ENCODE measurements around the gene DYRK3. TPM values are rescaled to one million over a fixed set of nuclear protein-coding genes. Genes with fewer than 3 reads are reported as not detected.
"Not testable (repeated sequence)": the region's sequence is repeated elsewhere in the genome, so short reads cannot be mapped to it uniquely, and the experiment has no call there.

DYRK3 gene
- total RNA-seq, 1 experiment from 2014 or later, result 19.6 TPM

DNA sequence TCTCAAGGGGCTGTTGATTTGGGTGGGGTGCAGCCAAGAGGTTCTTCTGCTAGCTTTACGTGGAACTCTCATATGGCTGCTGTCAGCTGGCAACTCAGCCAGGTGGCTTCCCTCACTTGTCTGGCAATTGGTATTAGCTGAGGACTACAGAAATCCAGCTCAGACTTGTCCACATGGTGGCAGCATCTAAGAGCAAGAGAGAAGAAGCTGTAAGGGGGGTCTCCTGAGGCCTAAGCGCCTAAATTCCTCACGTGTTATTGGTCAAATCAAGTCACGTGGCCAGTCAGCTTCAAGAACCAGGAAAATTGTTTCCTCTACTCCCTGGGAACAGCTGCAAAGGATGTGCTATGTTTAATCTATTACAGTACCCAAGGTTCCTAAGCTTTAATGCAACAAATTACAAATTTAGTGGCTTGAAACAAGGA is 4.2 kb upstream of the DYRK3 start:
- DNase-seq (ENCODE audit: low spot score), result peak; percentile 86

DNA sequence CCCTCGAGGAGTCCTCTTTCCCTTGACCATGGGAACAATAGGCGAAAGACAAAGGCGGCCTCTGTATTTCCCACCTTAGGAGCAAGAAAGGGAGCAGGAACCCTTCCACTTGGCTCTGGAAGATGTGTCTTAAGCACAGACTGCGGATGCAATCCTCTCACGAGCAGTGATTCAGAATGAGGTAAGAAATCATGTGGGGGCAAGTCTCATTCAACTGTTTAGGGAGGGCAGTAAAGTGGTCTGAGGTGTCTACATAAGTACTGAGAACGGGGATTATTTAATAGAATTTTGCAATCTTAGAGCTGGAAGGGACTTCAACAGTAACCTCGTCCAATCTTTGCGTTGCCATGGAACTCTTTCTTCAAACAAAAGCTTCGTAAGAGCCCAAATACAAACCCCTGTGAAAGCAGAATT is 1.6 kb upstream of the DYRK3 start:
- DNase-seq (ENCODE audit: low spot score), result peak; percentile 37

DNA sequence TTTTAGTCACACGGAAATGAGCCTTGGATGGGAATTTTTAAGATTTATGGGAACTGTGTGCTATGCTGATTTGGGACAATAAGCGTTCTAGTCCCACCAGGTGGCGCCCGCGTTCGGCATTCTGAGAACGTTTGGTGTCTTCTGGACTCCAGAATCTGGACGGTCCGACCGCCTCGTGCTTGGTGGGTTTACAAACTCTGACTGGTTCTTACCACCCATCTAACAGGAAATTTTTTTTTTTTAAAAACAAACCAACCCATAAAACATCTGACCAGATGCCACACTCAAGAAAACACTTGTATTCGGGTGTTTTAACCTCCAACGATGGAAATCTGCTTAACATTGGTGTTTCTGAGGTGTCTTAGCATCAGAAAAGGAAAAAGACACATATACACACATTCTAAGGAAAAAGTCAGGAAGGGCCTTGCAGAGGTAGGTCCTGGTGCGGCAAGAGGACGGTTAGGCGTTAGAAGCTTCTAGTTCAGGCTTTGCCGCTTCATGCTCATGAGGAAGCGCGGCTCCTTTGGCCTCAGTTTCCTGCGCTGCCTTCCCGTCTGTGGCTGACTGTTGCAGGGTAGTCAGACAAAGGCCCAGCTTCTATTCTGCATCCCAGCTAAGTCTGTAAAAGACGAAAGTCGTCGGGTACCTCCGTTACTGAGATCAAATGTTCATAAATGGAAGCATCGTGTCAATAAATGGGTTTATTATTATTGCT is 814 bp upstream of the DYRK3 start:
- DNase-seq (ENCODE audit: low spot score), result peak; percentile 74

DNA sequence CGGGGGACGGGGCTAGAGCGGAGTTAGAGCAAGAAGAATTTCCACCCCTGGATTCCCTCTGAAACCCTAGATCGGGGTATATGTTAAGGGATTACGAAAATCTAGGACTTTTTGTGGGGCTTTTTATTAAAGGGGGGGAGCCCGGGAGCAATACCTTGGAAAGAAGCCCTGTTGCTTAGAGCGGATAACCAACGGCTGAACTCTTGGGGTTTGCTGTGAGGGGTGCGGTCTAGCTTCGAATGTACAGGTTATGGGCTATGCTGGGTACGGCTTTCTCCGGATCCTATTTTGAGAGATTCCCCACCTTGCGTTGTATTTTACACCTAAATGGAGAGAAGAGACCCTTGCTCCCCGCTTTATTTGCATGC is 626 bp downstream of the DYRK3 start:
- no peak for DNase-seq (ENCODE audit: low spot score)

DNA sequence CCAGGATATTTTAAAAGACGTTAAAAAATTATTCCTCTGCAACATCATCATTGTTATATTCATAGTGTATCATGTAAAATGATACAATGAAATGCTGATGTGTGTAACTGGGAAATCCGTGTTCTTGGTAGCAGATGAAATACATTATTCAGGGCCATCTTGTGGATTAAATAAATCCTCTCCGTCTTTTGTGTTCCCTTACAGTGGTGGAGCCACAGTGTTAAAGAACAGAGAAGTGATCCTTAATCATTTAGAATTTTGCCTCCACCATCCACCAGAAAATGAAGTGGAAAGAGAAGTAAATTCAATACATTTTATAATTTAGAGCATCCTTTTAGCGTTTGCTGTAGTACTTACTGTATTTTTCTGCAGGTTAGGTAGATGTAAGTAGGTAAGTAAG is 1.3 kb downstream of the DYRK3 start:
- no peak for DNase-seq (ENCODE audit: low spot score)

DNA sequence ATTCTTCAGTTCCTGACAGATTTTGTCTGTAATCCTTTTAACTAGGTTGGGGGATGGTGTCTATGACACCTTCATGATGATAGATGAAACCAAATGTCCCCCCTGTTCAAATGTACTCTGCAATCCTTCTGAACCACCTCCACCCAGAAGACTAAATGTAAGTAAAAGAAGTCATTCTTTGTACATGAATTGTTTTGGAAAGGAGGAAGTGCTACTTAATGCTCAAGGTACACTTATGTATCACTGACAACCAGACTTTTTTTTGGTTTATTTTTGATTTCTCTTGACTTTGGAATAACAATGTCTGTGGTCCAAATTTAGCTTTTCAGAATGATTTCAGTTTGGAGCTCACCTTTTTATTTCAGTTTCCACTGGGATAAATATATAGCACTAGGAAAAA is 2.3 kb downstream of the DYRK3 start:
- DNase-seq (ENCODE audit: low spot score), result no peak

DNA sequence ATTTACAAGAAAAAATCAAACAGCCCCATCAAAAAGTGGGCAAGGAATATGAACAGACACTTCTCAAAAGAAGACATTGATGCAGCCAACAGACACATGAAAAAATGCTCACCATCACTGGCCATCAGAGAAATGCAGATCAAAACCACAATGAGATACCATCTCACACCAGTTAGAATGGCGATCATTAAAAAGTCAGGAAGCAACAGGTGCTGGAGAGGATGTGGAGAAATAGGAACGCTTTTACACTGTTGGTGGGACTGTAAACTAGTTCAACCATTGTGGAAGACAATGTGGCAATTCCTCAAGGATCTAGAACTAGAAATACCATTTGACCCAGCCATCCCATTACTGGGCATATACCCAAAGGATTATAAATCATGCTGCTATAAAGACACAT is 6.7 kb downstream of the DYRK3 start:
- DNase-seq (ENCODE audit: low spot score), result not testable (repeated sequence)

DNA sequence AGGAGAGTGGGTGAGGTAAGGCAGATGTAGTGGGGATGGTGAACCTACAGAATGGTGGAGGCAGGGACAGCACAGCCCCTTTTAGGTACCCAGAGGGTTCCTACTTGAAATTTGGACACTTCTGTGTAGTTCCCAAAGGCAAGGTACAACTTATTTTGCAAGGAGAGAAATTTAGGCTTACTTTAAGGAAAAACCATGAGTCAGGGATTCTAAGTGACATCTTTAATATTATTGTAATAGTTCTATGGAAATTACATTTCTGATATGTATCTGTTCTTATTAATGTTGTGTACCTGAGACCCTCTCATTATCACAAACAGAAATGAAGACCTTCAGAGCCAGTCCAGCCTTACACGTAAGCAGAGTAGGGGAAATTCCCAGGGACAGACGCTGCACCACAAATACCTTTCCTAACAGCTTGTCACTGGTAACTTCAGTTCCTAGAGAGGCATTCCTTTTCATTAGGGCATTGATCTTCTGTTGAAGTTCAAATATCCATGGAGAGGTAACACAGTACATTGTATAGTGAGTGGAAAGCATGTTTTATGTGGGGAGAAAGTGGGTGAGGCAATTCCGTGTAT is 7.9 kb downstream of the DYRK3 start:
- DNase-seq (ENCODE audit: low spot score), result no peak

DNA sequence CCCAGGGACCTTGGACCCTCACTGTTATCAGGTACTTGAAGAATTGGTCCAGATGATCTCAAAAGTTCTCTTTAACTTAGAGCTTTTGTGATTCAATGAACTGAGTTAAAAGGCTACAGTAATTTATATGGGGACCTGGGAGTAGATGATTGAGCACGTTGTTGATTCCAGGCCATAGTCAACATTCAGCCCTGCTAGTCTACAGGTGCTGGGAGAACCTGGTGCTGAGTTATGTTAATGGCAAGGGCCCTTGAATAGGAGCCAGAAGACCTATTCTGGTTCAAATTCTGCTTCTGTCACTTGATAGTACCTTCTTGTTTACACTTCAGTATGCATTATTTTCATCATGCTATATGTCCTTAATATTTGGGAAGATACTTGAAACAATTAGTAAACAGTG is 11.2 kb downstream of the DYRK3 start:
- no peak for DNase-seq (ENCODE audit: low spot score)

DNA sequence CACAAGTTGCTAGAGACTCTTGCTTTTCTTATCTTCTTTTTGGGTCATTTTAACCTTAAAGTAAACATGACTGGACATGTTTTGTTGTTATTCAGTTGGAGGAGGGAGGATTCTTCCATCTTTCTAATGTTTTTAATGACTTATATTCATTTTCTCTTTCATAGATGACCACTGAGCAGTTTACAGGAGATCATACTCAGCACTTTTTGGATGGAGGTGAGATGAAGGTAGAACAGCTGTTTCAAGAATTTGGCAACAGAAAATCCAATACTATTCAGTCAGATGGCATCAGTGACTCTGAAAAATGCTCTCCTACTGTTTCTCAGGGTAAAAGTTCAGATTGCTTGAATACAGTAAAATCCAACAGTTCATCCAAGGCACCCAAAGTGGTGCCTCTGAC is 11.9 kb downstream of the DYRK3 start:
- DNase-seq (ENCODE audit: low spot score), result no peak

DNA sequence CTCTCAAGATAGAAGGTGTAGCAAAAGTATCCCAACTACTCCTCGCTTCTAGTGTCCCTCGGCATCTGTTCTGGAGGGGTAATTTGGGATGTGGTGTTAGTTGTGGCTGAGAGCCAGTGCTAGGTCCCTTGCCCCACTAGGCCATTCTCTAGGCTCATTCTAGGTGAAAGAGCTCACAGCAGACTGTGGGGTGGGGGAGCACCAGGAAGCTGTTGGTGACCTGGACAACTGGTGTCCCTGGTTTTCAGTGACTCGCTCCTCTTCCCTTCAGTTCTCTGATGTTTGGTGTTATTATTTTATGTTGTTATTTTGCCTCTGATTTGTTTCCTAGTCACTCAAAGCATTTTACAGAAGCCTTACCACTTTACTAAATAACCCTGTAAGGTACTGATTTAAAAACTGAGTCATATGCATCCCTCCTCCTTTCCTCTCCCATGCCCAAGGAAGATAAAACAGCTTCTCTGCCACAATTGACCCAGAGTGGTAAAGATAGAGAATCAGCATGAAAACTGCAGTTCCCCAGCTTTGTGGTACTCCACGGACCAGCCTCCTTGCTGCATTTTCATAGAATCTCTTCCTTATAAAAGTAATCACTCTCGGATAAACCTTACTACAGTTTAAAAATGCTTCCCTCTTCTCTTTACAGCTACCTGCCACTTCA is 14.1 kb downstream of the DYRK3 start:
- no peak for DNase-seq (ENCODE audit: low spot score)

DNA sequence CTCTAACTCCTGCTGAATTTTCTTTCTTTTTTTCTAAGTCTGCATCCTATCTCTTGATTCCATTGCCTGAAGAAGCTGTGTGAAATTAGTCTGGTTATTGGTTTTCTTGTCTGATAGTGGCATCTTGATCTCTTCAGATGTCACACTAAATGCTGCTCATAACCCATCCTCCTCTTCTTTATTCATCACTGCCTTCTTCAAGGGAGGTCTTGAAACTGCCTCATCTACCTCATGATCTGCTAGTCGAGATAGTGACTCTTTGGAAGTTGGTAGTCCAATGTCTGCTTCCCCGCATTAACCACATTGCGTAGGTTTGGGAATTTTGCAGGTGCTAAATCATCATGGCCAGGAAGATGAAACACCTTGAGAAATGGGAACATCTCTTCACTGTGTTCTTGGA is 15.7 kb downstream of the DYRK3 start:
- no peak for DNase-seq (ENCODE audit: low spot score)

DNA sequence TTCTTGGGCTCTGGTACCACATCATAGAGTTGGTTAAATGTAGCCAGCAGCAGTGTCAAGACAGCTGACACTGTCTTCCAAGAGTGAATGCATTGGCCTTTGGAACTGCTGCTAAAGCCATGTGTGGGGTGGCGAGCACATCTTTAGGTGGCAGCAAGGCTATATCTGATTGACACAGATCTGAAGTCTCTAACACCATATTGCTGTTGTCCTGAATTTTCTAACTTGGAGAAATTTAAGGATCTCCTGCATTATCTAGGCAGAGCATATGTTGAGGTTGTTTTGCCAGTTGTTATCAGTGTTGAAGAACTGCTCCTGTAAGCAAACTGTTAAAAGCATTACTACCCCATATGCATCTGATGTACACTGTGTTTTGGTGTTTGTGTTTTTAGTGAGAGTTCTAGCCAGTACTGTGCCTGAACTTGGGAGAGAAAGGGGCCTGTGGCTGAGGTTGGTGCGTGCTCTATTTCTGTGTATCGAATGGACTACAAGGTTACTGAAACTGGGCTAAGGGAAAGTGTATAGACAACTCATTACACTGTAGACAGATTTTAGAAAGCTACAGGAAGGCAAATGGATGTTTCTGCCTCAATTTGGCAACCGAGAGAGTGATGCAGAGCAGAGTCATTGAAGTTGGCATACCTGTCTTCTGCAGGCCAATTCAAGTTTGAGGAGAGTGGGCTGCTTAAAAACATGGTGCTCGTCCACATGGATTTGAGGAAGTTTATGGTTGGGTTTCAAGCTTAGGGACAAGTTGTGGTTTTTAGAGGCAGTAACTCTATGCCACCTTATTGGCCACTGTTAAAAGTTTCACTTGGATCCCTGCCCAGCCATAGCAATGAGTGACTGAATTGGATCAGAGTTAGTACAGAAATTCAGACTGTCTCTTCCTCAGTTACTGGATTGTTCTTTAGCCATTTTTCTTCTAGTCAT is 16.9 kb downstream of the DYRK3 start:
- DNase-seq (ENCODE audit: low spot score), result no peak

DNA sequence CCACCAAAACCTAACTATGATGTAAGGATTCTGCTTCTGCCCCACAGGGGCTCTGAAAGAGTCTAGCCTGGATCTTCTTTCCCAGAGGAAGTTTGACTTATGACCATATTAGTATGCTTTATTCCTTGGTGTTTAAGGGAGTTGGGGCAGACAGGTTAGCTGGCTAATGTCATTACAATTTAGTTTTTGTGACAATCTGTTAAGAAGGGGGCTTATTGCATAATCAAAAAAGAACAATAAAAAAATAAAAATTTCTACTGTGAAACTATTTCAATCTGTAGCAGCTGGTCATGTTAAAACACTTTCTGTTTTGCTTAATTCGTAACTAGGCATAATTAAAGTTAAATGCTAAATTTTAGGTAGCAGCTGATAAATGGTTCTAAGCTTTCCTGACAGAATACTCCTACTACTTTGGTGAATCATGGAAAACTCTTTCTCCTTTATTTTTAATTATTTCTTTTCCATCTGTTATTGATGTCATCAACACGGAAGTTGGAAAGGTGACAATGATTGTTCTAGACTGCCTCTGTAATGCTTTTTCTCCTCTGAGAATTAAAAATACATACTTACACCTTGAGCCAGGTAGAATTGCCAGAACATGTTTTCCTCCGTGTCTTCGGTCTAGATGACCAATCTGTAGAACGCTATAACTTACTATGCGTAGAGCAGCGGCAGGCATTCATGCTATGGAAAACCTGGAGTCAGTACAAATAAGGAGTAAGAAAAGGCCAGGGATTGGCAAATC is 18.6 kb downstream of the DYRK3 start:
- DNase-seq (ENCODE audit: low spot score), result no peak

DNA sequence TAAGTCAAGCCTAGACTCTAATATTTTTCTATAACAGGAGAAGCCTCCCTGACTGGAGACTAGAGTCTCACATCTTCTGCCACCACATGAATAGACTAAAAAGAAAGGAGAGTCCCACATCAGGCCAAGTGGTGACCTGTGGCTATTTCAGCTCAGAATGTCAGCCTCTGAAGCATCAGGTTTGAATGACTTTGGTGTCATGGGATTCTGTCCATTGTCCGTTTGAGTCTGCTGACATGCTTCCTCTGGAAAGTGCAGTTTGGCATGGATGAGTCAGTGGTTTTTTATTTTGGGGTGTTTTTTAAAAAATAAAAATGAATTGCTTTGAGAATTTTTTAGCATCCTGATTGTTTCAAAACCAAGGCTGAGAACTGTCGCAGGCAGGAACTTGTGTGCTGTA is 19.5 kb downstream of the DYRK3 start:
- DNase-seq (ENCODE audit: low spot score), result no peak

DNA sequence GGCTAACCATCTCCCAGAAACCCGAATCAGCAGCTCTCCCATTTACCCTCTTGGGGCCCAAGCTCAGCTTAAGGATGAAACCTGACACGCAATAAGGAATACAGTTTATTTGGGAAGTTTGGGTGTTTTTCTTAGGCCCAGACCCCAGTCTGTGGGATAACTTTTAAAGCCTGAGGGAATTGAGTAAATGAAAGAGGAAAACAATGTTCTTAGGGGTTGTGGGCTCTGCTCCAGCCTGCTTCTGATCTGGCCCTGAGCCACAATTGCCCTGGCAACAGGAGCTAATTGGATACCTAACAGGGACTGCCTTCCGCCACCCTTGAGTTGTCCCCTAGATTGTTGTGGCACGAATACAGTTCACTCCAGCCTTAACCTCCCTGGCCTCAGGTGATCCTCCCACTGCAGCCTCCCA is 20.1 kb downstream of the DYRK3 start:
- DNase-seq (ENCODE audit: low spot score), result no peak

DNA sequence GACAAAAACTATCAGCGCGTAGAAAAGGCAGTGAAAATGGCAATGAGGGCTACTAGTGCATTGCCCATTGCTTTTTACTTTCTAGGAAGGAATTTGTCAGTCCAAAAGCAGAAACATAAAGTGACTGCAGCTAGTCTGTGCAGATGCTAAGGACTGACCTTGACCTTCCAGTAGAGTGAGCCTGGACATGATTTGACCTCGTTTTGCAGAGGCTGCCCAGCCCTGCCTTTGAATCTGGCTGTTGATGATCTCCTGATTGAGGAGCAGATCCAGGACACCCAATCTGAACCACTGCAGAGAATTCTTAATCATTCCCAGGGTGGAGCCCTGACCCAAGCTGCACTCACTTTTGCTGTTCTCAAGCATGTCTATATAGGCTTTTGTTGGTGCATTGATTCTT is 21.6 kb downstream of the DYRK3 start:
- DNase-seq (ENCODE audit: low spot score), result no peak

DNA sequence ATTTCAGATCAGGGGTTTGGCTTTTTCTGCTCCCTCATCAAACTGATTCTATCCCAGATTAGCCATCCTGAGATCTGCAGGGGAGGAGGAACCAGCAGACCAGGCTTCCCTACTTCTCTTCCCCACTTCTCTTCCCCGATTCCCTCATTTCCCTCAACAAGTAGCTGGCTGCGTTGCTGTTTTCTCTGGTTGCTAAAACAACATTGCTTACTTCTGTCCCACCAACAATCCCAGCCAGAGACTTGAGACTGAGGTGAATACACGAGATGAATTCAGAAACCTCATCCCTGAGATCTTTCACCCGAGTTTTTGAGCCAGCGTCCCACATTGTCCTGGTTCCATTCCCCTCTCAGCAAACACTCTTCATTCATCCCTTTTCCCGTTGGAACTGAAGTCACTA is 22.4 kb downstream of the DYRK3 start:
- DNase-seq (ENCODE audit: low spot score), result no peak

DNA sequence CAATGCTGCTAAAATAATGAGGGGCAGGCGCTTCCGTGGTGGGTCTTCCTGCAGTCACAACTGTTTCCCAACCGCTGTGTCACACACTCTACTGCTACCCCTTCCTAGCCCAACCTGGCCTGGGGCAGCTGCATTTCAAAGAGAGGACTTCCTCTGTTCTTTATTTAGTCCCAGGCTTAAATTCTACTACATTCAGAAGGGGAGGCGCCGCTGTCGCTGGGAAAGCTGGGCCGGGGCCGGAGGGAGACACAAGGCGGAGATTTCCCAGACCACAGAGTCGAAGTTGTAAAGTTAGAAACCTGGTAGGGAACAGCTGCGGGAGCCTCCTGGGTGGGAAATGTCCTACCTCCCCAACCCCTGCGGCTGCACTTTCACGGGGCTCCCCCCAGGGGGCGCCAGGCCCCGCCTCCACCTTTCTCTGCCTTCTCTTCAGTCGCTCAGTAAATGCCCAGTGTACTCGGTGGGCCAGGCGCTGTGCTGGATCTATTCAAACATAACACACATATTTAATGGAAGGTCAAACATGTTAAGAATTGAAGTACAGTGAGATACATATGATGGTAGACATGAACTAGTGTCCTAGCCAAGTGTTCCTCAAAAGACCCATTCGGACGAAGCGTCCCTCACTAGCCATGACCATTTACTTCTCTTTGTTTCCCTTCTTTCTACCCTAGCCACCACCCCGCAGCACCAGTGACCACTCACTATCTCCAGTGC is 23.1 kb downstream of the DYRK3 start:
- no peak for DNase-seq (ENCODE audit: low spot score)

DNA sequence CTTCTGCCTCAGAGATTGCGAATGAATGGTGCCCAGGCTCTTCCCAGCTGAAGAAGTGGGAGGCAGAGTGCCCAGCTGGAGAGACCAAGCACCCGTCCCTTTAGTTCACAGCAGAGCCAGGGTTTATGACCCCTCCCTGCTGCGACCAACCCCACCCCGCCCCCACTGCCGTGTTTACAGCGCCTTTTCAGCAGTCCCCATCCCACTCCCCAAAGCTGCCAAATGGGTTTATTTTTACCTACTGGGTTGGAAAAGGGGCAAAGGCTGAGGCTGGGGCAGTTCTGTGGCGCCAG is 23.6 kb downstream of the DYRK3 start:
- no peak for DNase-seq (ENCODE audit: low spot score)

DNA sequence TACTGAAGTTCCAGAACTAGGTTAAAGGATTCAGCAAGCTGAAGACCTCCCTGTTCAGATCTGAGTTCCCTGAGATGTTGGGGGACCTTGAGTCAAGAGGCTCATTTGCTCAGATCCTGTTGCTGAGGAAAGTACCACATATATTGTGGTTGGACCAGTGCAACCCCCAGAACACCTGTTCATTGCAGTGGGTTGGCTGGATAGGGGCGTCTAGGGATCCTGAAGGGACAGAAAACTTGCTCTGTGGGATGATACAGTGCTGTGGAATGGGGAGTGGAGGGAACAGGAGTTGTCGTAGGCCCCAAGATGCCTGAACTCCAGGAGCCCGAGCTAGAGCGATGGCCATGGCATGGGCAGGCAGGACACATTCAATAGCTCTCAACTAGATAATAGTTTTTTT is 24.8 kb downstream of the DYRK3 start:
- DNase-seq (ENCODE audit: low spot score), result no peak
